ENCODE results near the gene KIAA1958. TPM values are rescaled to one million over a fixed set of nuclear protein-coding genes. Genes with fewer than 3 reads are reported as not detected.

Gene KIAA1958
- total RNA-seq, 1 donor from 2014 or later = 4.4 TPM

DNA sequence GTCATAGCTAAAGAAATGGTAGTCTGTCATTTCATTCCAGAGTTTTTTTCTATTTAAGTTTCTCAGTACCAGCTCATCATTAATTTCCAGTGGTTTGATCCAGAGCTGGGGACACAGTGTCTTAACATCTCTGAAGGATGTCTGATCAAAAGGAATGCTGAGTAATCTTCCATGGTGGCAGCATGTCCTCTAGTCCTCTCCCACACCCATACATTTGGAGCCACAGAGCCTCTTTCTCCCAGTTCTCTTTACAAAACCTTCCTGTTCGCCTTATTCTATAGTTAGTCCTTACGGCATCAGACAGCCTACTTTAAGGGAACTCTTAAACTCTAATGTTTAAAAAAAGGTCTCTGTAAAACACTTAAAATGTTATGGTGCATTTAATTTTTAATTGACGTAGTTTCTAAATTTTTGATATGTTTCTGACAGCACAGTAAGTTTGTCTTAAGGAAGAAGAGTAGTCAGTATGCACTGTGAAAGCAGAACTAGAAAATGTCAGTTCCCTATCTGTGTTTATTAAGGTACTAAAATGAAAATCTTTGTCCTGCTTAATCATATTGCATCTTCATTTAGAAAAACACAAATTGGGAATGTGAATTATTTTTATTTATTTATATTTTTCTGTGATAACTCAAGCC, 134.5 kb downstream of the KIAA1958 start:
- Mint-ChIP-seq H3K27ac (ENCODE audit: unreplicated experiment) (no peak overlapping the region), H3K27me3 (ENCODE audit: low read depth) (no peaks in the 10 kb centered on the region), H3K9me3 (ENCODE audit: low read depth) (no peaks in the 10 kb centered on the region), H3K36me3 (ENCODE audit: low read depth) (no peaks in the 10 kb centered on the region), H3K4me1 (ENCODE audit: low read depth) (no peaks in the 10 kb centered on the region), H3K4me3 (ENCODE audit: unreplicated experiment) (no peak overlapping the region)
- no peak for DNase-seq (ENCODE audit: low spot score)
- TF ChIP-seq, protein P1, sequence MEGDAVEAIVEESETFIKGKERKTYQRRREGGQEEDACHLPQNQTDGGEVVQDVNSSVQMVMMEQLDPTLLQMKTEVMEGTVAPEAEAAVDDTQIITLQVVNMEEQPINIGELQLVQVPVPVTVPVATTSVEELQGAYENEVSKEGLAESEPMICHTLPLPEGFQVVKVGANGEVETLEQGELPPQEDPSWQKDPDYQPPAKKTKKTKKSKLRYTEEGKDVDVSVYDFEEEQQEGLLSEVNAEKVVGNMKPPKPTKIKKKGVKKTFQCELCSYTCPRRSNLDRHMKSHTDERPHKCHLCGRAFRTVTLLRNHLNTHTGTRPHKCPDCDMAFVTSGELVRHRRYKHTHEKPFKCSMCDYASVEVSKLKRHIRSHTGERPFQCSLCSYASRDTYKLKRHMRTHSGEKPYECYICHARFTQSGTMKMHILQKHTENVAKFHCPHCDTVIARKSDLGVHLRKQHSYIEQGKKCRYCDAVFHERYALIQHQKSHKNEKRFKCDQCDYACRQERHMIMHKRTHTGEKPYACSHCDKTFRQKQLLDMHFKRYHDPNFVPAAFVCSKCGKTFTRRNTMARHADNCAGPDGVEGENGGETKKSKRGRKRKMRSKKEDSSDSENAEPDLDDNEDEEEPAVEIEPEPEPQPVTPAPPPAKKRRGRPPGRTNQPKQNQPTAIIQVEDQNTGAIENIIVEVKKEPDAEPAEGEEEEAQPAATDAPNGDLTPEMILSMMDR (IDR thresholded peaks at IDR 0.05) = no peak

DNA sequence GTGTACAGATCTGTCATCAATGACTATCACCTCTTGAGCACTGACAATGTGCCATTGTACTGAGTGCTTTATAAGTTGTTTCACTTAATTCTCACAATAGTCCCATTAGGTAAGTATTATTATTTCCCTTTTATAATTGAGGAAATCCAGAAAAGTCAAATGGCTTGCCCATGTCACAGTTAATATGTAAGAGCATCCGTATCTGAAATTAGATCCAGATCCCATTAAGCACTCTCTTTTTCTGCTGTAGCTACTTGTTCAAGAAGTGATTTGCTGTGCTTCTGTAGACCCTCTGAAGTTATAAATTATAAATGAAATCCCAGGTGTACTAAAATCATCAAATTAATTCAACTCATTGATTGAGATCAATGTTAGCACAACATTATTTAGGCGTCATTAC, 136.6 kb downstream of the KIAA1958 start:
- Mint-ChIP-seq H3K9me3 (ENCODE audit: low read depth) (no peaks in the 10 kb centered on the region), H3K36me3 (ENCODE audit: low read depth) (no peaks in the 10 kb centered on the region), H3K27ac (ENCODE audit: unreplicated experiment) (no peak overlapping the region), H3K4me1 (ENCODE audit: low read depth) (no peaks in the 10 kb centered on the region), H3K27me3 (ENCODE audit: low read depth) (no peaks in the 10 kb centered on the region), H3K4me3 (ENCODE audit: unreplicated experiment) (no peak overlapping the region)
- TF ChIP-seq, protein P1 (IDR thresholded peaks at IDR 0.05) = no peak
- no peak for DNase-seq (ENCODE audit: low spot score)

DNA sequence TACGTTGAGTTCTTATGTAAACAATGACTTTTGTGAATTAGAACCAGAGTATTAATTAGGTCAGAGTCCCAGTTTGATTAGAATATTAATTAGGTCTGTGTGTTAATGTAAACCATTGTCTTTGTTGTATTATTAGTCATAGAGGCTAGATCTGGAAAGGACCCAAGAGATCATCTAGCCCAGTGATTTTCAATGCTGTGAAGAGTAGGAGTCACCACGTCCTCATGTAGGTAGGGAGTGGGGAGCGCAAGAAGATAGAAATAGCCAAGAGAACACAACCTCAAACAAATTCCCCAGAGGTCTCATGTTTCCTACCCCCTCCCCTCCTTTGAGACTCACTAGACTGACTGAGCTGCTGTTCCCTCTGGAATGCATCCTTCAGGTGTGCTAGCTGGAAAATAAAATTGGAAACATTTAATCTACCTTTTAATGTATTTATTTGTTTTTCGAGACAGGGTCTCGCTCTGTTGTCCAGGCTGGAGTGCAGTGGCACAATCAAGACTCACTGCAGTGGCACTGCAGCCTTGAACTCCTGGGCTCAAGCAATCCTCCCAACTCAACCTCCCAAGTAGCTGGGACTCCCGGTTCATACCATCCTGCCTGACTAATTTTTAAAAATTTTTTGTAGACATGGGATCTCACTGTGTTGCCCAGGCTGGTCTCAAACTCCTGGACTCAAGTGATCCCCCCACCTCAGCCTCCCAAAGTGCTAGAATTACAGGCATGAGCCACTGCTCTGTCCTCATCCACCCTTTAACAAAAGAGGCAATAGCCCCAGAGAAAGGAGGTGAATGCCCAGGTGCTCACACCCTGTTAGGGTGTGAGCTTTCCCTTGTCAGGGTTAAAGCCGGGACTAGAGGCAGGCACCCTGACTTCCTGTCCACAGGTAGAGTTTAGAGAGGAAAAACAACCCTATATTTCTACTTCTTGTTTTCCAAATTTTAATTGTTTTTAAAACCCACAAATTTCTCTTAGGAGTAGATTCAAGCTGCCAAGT, 138.4 kb downstream of the KIAA1958 start:
- H3K9me3 Mint-ChIP-seq (ENCODE audit: low read depth) = no peaks in the 10 kb centered on the region
- no peaks in the 10 kb centered on the region for H3K4me1 Mint-ChIP-seq (ENCODE audit: low read depth)
- TF ChIP-seq, protein P1 (IDR thresholded peaks at IDR 0.05) = no peak
- H3K4me3 Mint-ChIP-seq (ENCODE audit: unreplicated experiment) = no peak overlapping the region
- H3K27ac Mint-ChIP-seq (ENCODE audit: unreplicated experiment) = no peak overlapping the region
- H3K36me3 Mint-ChIP-seq (ENCODE audit: low read depth) = no peaks in the 10 kb centered on the region
- DNase-seq (ENCODE audit: low spot score) = no peak
- H3K27me3 Mint-ChIP-seq (ENCODE audit: low read depth) = no peaks in the 10 kb centered on the region

- Mint-ChIP-seq H3K27me3 (ENCODE audit: low read depth) (no peaks in the 10 kb centered on the region), H3K36me3 (ENCODE audit: low read depth) (no peaks in the 10 kb centered on the region), H3K4me3 (ENCODE audit: unreplicated experiment) (no peak overlapping the region), H3K9me3 (ENCODE audit: low read depth) (no peaks in the 10 kb centered on the region), H3K4me1 (ENCODE audit: low read depth) (peaks cover 5% of the 10 kb centered on the region), H3K27ac (ENCODE audit: unreplicated experiment) (no peak overlapping the region)
- TF ChIP-seq, protein P1 (IDR thresholded peaks at IDR 0.05) = no peak
- no peak for DNase-seq (ENCODE audit: low spot score)
These were observed 143.3 kb downstream of the KIAA1958 start for GRCh38 chr9:112629671-112630485.
